Measurements from ENCODE around the gene COMP. TPM values are rescaled to one million over a fixed set of nuclear protein-coding genes. Genes with fewer than 3 reads are reported as not detected.

The COMP gene
- total and polyA plus RNA-seq, 10 of the 15 experiments (the other 5 are each of a cell fraction or from before 2014, with no cell fraction given), result 0.17 TPM; not detected in 9

DNA sequence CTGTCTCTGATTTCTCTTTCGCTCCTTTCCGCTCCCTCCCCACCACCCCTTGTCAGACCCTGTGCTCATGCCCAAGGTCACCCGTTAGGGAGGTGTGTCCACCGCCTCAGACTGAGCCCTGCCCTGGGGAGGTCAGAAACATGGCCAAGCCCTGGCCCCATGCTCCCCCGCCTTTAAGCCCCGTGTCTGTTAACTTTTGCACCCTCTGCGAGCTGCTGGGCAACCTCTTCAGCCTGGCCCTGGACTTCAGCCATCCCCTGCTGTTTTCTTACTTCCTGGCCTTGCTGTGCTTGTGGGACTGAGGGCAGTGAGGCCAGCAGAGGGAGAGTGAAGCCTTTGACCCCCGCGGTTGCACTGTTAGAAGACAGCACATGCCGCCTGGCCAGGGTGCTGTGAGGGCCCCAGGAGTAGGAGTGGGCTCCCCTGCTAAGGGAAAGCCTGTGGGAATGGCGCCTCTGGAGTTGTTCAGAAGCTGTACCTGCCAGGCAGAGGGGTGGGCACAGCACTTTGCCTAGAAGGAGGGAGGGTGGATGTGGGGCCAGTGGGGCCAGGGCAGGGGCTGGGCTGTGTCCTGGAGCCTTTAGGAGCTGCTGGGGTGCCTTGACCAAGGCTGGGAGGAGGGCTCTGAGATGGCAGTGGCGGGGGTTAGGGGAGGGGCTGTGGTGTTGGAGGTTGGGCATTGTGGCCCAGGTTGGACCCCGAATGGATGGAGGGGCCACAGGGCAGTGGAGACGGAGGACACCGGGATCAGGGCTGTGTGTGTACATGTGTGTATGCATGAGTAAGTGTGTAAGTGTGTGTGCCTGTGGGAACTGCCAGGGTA is 48.6 kb upstream of the COMP start:
- intact Hi-C loops (cut with micrococcal nuclease; ENCODE audit: unreplicated experiment), result loop anchor here (10.0 kb wide), 2 partner anchors 155 to 385 kb away; partner anchors contain the start of gene CRTC1
- in situ Hi-C loops (cut with MboI), result no loop called here
- Histone ChIP-seq H3K27me3 (replicated peaks in 1 of 2; ENCODE audit: control insufficient read depth in 2 of 2, insufficient read depth in 2 of 2, low read length in 1 of 2) (no peaks in the 10 kb centered on the region), H3K27ac (ENCODE audit: control insufficient read depth, insufficient read depth) (peak overlapping the region; percentile 62), H3K4me2 (ENCODE audit: control insufficient read depth, insufficient read depth) (peak overlapping the region; percentile 75), H3K36me3 (ENCODE audit: control insufficient read depth in 2 of 2, insufficient read depth in 2 of 2, low read length in 1 of 2) (peaks cover 5 to 15% of the 10 kb centered on the region in 2 experiments; a peak in 3 of 4 replicates), H3K9ac (ENCODE audit: control insufficient read depth, insufficient read depth, low read length) (no peak overlapping the region), H3K9me3 (replicated peaks; ENCODE audit: control insufficient read depth, insufficient read depth, low read length) (no peaks in the 10 kb centered on the region), H3K4me3 (peak overlapping the region; percentile 39; the same call in 1 of the 2 replicates), H2AFZ (ENCODE audit: control insufficient read depth, low read depth, low read length) (no peak overlapping the region), H4K20me1 (ENCODE audit: control insufficient read depth, insufficient read depth) (peaks cover 32% of the 10 kb centered on the region), H3K79me2 (ENCODE audit: control insufficient read depth, insufficient read depth, low read length) (peaks cover 92% of the 10 kb centered on the region), H3K4me1 (ENCODE audit: control insufficient read depth, insufficient read depth, low read length) (peaks cover 44% of the 10 kb centered on the region)
- DNase-seq (ENCODE audit: low read depth, low spot score), result no peak
- no TSS peak for BruUV-seq (replicated peaks)
- CTCF ChIA-PET, result interaction anchor here (1.4 to 8.2 kb wide), 2 partner anchors 7 to 17 kb away, joined by 3 to 109 read pairs; no protein-coding TSS in a partner anchor
- SMC1A ChIA-PET (ENCODE audit: uncharacterized antibody, unreplicated experiment), result interaction anchor here (1.2 to 1.8 kb wide), 2 partner anchors 8 to 10 kb away, joined by 3 to 13 read pairs; no protein-coding TSS in a partner anchor
- TF ChIP-seq EED (IDR thresholded peaks at IDR 0.05; ENCODE audit: low read depth) (no peak), POLR2A (IDR thresholded peaks at IDR 0.05; ENCODE audit: low read depth, low read length) (peak; percentile 16; the same call in 1 of the 2 replicates), YY1 (IDR thresholded peaks at IDR 0.05; ENCODE audit: low read depth, low read length) (no peak), SREBF2 (IDR thresholded peaks at IDR 0.05; ENCODE audit: low read length) (no peak), RB1 (IDR thresholded peaks at IDR 0.05; ENCODE audit: borderline replicate concordance) (no peak), ETV6 (conservative IDR thresholded peaks at IDR 0.05 in 1 of 2, IDR thresholded peaks at IDR 0.05 in 1 of 2; ENCODE audit: borderline replicate concordance in 1 of 2, low read depth in 1 of 2) (no peak), POU2F2 (IDR thresholded peaks at IDR 0.05; ENCODE audit: borderline replicate concordance, low read depth, low read length) (no peak), LARP7 (IDR thresholded peaks at IDR 0.05) (peak; percentile 41; the same call in 1 of the 2 replicates)
- TF ChIP-seq, protein P1, sequence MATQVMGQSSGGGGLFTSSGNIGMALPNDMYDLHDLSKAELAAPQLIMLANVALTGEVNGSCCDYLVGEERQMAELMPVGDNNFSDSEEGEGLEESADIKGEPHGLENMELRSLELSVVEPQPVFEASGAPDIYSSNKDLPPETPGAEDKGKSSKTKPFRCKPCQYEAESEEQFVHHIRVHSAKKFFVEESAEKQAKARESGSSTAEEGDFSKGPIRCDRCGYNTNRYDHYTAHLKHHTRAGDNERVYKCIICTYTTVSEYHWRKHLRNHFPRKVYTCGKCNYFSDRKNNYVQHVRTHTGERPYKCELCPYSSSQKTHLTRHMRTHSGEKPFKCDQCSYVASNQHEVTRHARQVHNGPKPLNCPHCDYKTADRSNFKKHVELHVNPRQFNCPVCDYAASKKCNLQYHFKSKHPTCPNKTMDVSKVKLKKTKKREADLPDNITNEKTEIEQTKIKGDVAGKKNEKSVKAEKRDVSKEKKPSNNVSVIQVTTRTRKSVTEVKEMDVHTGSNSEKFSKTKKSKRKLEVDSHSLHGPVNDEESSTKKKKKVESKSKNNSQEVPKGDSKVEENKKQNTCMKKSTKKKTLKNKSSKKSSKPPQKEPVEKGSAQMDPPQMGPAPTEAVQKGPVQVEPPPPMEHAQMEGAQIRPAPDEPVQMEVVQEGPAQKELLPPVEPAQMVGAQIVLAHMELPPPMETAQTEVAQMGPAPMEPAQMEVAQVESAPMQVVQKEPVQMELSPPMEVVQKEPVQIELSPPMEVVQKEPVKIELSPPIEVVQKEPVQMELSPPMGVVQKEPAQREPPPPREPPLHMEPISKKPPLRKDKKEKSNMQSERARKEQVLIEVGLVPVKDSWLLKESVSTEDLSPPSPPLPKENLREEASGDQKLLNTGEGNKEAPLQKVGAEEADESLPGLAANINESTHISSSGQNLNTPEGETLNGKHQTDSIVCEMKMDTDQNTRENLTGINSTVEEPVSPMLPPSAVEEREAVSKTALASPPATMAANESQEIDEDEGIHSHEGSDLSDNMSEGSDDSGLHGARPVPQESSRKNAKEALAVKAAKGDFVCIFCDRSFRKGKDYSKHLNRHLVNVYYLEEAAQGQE (IDR thresholded peaks at IDR 0.05; ENCODE audit: low read depth, low read length), result no peak
- TF ChIP-seq, protein P2, sequence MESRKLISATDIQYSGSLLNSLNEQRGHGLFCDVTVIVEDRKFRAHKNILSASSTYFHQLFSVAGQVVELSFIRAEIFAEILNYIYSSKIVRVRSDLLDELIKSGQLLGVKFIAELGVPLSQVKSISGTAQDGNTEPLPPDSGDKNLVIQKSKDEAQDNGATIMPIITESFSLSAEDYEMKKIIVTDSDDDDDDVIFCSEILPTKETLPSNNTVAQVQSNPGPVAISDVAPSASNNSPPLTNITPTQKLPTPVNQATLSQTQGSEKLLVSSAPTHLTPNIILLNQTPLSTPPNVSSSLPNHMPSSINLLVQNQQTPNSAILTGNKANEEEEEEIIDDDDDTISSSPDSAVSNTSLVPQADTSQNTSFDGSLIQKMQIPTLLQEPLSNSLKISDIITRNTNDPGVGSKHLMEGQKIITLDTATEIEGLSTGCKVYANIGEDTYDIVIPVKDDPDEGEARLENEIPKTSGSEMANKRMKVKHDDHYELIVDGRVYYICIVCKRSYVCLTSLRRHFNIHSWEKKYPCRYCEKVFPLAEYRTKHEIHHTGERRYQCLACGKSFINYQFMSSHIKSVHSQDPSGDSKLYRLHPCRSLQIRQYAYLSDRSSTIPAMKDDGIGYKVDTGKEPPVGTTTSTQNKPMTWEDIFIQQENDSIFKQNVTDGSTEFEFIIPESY (IDR thresholded peaks at IDR 0.05), result no peak
- TF ChIP-seq, protein P3, sequence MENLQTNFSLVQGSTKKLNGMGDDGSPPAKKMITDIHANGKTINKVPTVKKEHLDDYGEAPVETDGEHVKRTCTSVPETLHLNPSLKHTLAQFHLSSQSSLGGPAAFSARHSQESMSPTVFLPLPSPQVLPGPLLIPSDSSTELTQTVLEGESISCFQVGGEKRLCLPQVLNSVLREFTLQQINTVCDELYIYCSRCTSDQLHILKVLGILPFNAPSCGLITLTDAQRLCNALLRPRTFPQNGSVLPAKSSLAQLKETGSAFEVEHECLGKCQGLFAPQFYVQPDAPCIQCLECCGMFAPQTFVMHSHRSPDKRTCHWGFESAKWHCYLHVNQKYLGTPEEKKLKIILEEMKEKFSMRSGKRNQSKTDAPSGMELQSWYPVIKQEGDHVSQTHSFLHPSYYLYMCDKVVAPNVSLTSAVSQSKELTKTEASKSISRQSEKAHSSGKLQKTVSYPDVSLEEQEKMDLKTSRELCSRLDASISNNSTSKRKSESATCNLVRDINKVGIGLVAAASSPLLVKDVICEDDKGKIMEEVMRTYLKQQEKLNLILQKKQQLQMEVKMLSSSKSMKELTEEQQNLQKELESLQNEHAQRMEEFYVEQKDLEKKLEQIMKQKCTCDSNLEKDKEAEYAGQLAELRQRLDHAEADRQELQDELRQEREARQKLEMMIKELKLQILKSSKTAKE (IDR thresholded peaks at IDR 0.05; ENCODE audit: low read depth, poor library complexity, severe bottlenecking), result no peak
- TF ChIP-seq, protein P4, sequence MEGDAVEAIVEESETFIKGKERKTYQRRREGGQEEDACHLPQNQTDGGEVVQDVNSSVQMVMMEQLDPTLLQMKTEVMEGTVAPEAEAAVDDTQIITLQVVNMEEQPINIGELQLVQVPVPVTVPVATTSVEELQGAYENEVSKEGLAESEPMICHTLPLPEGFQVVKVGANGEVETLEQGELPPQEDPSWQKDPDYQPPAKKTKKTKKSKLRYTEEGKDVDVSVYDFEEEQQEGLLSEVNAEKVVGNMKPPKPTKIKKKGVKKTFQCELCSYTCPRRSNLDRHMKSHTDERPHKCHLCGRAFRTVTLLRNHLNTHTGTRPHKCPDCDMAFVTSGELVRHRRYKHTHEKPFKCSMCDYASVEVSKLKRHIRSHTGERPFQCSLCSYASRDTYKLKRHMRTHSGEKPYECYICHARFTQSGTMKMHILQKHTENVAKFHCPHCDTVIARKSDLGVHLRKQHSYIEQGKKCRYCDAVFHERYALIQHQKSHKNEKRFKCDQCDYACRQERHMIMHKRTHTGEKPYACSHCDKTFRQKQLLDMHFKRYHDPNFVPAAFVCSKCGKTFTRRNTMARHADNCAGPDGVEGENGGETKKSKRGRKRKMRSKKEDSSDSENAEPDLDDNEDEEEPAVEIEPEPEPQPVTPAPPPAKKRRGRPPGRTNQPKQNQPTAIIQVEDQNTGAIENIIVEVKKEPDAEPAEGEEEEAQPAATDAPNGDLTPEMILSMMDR (IDR thresholded peaks at IDR 0.05 in 2 of 3, conservative IDR thresholded peaks at IDR 0.05 in 1 of 3; ENCODE audit: control insufficient read depth in 2 of 3, extremely low read depth in 1 of 3, insufficient read depth in 1 of 3, low read depth in 3 of 3, low read length in 3 of 3), result no peak
- 90% methylated on average over 15 of the region's 15 CpGs for WGBS (ENCODE audit: insufficient coverage, insufficient replicate concordance, low lambda C conversion rate, missing lambda C conversion rate)
- POLR2A ChIA-PET, result interaction anchor here (1.1 to 1.9 kb wide), 3 partner anchors 7 to 317 kb away, joined by 5 to 11 read pairs (median 8); partner anchors contain the start of gene UPF1
- FAIRE-seq, result no peak
- RAD21 ChIA-PET (ENCODE audit: unreplicated experiment), result interaction anchor here (2.1 kb wide), 1 partner anchor 8 kb away, joined by 19 read pairs; no protein-coding TSS in a partner anchor
- no peak for ATAC-seq

All from GM12878 (cell line).